ENCODE measurements around the gene ST3GAL3.

GRCh38 chr1:43757343-43758053 lies 50.2 kb downstream of the ST3GAL3 start:
- TF ChIP-seq CTCF (IDR thresholded peaks at IDR 0.05; ENCODE audit: poor library complexity) (no peak), EZH2phosphoT487 (IDR thresholded peaks at IDR 0.05; ENCODE audit: low read depth, severe bottlenecking, unreplicated experiment) (no peak), EZH2 (IDR thresholded peaks at IDR 0.05; ENCODE audit: borderline replicate concordance) (no peak)

Measured in hepatocyte (in vitro differentiated cells).